ENCODE results near the gene NLRX1. TPM values are rescaled to one million over a fixed set of nuclear protein-coding genes. Genes with fewer than 3 reads are reported as not detected.
A peak's percentile ranks its signal among the peaks of the same experiment; 100 is the strongest.

NLRX1 gene
- total RNA-seq, 6 experiments from 2014 or later = 8.1 to 13.2 (median 10.9) TPM

GRCh38 chr11:119144825-119145486 lies 23.6 kb upstream of the NLRX1 start:
- intact Hi-C loops (cut with DNase I) = no loop called here
- ATAC-seq = peak; percentile 86 to 93 (median 88)
- WGBS (ENCODE audit: insufficient coverage, low coverage, low lambda C conversion rate, missing lambda C conversion rate) = 11% methylated on average over 7 of the region's 7 CpGs
- H3K4me3 ChIP-seq = no peak overlapping the region
- no peaks in the 10 kb centered on the region for H3K9me3 ChIP-seq
- TF ChIP-seq POLR2A (IDR thresholded peaks at IDR 0.05) = no peak
- TF ChIP-seq, protein P1, sequence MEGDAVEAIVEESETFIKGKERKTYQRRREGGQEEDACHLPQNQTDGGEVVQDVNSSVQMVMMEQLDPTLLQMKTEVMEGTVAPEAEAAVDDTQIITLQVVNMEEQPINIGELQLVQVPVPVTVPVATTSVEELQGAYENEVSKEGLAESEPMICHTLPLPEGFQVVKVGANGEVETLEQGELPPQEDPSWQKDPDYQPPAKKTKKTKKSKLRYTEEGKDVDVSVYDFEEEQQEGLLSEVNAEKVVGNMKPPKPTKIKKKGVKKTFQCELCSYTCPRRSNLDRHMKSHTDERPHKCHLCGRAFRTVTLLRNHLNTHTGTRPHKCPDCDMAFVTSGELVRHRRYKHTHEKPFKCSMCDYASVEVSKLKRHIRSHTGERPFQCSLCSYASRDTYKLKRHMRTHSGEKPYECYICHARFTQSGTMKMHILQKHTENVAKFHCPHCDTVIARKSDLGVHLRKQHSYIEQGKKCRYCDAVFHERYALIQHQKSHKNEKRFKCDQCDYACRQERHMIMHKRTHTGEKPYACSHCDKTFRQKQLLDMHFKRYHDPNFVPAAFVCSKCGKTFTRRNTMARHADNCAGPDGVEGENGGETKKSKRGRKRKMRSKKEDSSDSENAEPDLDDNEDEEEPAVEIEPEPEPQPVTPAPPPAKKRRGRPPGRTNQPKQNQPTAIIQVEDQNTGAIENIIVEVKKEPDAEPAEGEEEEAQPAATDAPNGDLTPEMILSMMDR (IDR thresholded peaks at IDR 0.05) = peak; percentile 54 to 60 (median 58)
- H3K4me1 ChIP-seq = peaks cover 0 to 8% (median 0%) of the 10 kb centered on the region in 4 donors
- H3K36me3 ChIP-seq = no peaks in the 10 kb centered on the region
- H3K27me3 ChIP-seq = peaks cover 0 to 4% of the 10 kb centered on the region in 2 donors
- no peak overlapping the region for H3K27ac ChIP-seq
- DNase-seq = peak in 2 of 3 donors; percentile 58 to 63

DNA sequence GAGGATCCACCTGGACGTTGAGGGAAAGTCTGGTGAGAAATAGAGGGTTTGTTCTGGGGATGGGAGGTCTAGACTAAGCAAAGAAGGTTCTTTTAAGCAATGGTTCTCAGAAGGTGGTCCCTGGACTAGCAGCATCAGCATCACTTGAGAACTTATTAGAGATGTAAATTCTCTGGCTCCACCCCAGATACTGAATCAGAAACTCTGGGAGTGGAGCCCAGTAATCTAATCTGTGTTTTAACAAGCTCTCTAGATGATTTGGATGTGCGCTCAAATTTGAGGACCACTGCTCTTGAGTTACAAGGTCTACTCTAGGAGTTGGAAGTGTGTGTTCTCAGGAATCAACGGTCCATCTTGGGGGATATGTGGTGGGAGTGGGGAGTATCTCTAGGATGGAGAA lies 23.0 kb upstream of the NLRX1 start:
- ATAC-seq = no peak
- 43% methylated on average over 3 of the region's 3 CpGs for WGBS (ENCODE audit: insufficient coverage, low coverage, low lambda C conversion rate, missing lambda C conversion rate)

DNA sequence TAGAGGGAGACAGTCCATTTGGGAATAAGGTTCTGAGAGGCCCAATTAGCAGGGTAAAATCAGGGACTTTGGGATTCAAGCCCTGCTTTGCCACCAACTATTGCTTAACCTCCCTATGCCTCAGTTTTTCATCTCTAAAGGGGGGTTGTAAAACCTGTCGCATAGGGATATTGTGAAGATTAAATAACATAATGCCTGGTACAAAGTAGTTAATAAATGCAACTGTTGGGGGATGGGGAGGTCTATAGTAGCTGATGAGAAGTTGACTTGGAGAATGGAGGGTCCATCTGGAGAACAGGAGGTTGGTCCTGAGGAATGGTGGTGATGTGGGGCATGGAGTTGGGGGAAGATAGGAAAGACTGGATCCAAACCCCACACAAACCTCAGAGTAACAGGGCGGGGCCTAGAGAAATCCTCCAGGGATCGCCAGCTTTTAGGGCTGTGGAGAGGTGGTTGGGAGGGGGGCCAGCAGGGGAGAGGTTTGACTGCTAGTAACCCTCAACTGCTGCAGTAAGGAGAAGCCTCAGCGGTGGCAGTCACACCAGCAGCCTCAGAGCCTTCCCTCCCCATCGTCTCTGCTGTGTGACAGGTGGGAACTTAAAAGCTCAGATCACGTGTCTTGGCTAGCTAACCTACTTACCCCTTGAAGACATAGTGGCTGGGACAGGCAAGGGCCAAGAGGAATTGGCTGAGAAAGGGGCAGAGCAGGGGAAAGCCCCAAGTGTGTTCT lies 20.8 kb upstream of the NLRX1 start:
- Histone ChIP-seq H3K9me3 (no peaks in the 10 kb centered on the region), H3K27ac (no peak overlapping the region), H3K27me3 (peaks cover 0 to 4% of the 10 kb centered on the region in 2 donors), H3K36me3 (no peaks in the 10 kb centered on the region), H3K4me3 (no peak overlapping the region), H3K4me1 (peaks cover 0 to 8% (median 0%) of the 10 kb centered on the region in 4 donors)
- 57% methylated on average over 2 of the region's 6 CpGs for WGBS (ENCODE audit: insufficient coverage, low coverage, low lambda C conversion rate, missing lambda C conversion rate)
- DNase-seq = no peak
- intact Hi-C loops (cut with DNase I) = no loop called here
- ATAC-seq = no peak
- TF ChIP-seq POLR2A (IDR thresholded peaks at IDR 0.05) = no peak
- TF ChIP-seq, protein P1 (IDR thresholded peaks at IDR 0.05) = no peak

More for the DNA sequence above, 23.0 kb upstream of the NLRX1 start:
- Histone ChIP-seq H3K9me3 (no peaks in the 10 kb centered on the region), H3K27ac (no peak overlapping the region), H3K36me3 (no peaks in the 10 kb centered on the region), H3K4me1 (peaks cover 0 to 8% (median 0%) of the 10 kb centered on the region in 4 donors), H3K4me3 (no peak overlapping the region), H3K27me3 (peaks cover 0 to 4% of the 10 kb centered on the region in 2 donors)
- TF ChIP-seq, protein P1 (IDR thresholded peaks at IDR 0.05) = no peak
- no peak for TF ChIP-seq POLR2A (IDR thresholded peaks at IDR 0.05)
- DNase-seq = no peak
- intact Hi-C loops (cut with DNase I) = no loop called here

DNA sequence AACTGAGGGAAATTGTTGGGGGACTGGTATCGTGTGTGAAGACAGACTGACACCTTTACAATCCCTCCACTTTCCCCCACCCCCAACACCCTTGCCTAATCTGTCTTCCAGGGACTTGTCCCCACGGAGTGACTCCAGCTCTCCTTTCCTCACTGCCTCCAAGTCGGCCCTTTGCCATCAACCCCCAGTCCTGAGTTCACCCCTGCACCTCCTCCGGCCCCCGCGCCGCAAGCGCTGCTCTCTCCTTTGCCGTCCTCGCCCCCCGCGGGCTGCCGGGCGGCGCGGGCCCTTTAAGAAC lies 19.9 kb upstream of the NLRX1 start:
- intact Hi-C loops (cut with DNase I) = no loop called here
- Histone ChIP-seq H3K36me3 (no peaks in the 10 kb centered on the region), H3K27ac (no peak overlapping the region), H3K4me1 (peaks cover 0 to 8% (median 0%) of the 10 kb centered on the region in 4 donors), H3K9me3 (no peaks in the 10 kb centered on the region), H3K27me3 (peaks cover 0 to 4% of the 10 kb centered on the region in 2 donors), H3K4me3 (peak overlapping the region; percentile 53 to 64 (median 55))
- no peak for TF ChIP-seq POLR2A (IDR thresholded peaks at IDR 0.05)
- TF ChIP-seq, protein P1 (IDR thresholded peaks at IDR 0.05) = no peak
- no peak for ATAC-seq
- 3% methylated on average over 10 of the region's 16 CpGs for WGBS (ENCODE audit: insufficient coverage, low coverage, low lambda C conversion rate, missing lambda C conversion rate)
- DNase-seq = no peak

All from right lobe of liver (tissue), 6 donors.